CD14-positive monocyte (primary cell): ENCODE measurements around the gene NDUFA13. TPM values are rescaled to one million over a fixed set of nuclear protein-coding genes. Genes with fewer than 3 reads are reported as not detected.

Experiments
- DNase-seq, 3 donors: peaks; one replicate each; pipeline ENCODE4 v3.0.0-alpha.2; 2011 to 2022
- H2AFZ ChIP-seq: 2 replicates; pipeline ENCODE4 v1.6.0; 2012; ENCODE audit warnings: mild to moderate bottlenecking, low read depth, low read length, inconsistent platforms; ENCODE audit not compliant: insufficient read depth, poor library complexity, severe bottlenecking
- H3K27ac ChIP-seq, 2 donors: 1 replicate in 1 of 2; 2 replicates in 1 of 2; pipeline ENCODE4 v1.5.1; 2012 to 2013; ENCODE audit warnings: low read length in 2 of 2, control low read depth in 1 of 2, inconsistent platforms in 1 of 2, low read depth in 1 of 2, mild to moderate bottlenecking in 1 of 2
- H3K27me3 ChIP-seq, 2 donors: one replicate each; pipeline versions ENCODE4 v1.6.0 to v1.6.1; 2011 to 2013; ENCODE audit warnings: low read length in 2 of 2; ENCODE audit not compliant: control insufficient read depth in 2 of 2, insufficient read depth in 2 of 2
- H3K36me3 ChIP-seq, 2 donors: replicated peaks in 1 of 2; 1 replicate in 1 of 2; 2 replicates in 1 of 2; pipeline versions ENCODE4 v1.5.1 to v1.6.1; 2012 to 2013; ENCODE audit warnings: low read length in 2 of 2, control low read depth in 1 of 2, inconsistent platforms in 1 of 2, mild to moderate bottlenecking in 1 of 2; ENCODE audit not compliant: insufficient read depth in 2 of 2, control insufficient read depth in 1 of 2
- H3K4me1 ChIP-seq, 2 donors: 1 replicate in 1 of 2; 2 replicates in 1 of 2; pipeline versions ENCODE4 v1.5.1 to v1.6.1; 2012 to 2013; ENCODE audit warnings: low read length in 2 of 2, control low read depth in 1 of 2, inconsistent platforms in 1 of 2, mild to moderate bottlenecking in 1 of 2, moderate library complexity in 1 of 2; ENCODE audit not compliant: insufficient read depth in 2 of 2, control insufficient read depth in 1 of 2
- H3K4me2 ChIP-seq: replicated peaks from 2 replicates; pipeline ENCODE3; 2012; ENCODE audit warnings: low read length, moderate library complexity, mild to moderate bottlenecking; ENCODE audit not compliant: poor library complexity, severe bottlenecking; ENCODE audit errors: extremely low read depth
- H3K4me3 ChIP-seq, 3 experiments: fragments of 200-600 bp in 1 of 3; sonication (generic) in 1 of 3; replicated peaks in 1 of 3; 1 replicate in 2 of 3; 2 replicates in 1 of 3; pipeline ENCODE4 v1.5.1; 2011 to 2013; ENCODE audit warnings: low read length in 3 of 3, mild to moderate bottlenecking in 3 of 3, control low read depth in 2 of 3, low read depth in 2 of 3, inconsistent platforms in 1 of 3, moderate library complexity in 1 of 3
- H3K79me2 ChIP-seq: 2 replicates; pipeline ENCODE4 v1.6.0; 2012; ENCODE audit warnings: mild to moderate bottlenecking, control low read depth, inconsistent platforms, low read length, moderate library complexity; ENCODE audit not compliant: insufficient read depth
- H3K9ac ChIP-seq: 2 replicates; pipeline ENCODE4 v1.6.0; 2017; ENCODE audit warnings: low read length, mild to moderate bottlenecking; ENCODE audit not compliant: insufficient read depth, poor library complexity, severe bottlenecking
- H3K9me3 ChIP-seq, 2 donors: replicated peaks in 1 of 2; 1 replicate in 1 of 2; 2 replicates in 1 of 2; pipeline versions ENCODE4 v1.5.1 to v1.6.1; 2012 to 2013; ENCODE audit warnings: low read length in 2 of 2, control low read depth in 1 of 2; ENCODE audit not compliant: control insufficient read depth in 1 of 2, insufficient read depth in 1 of 2
- H4K20me1 ChIP-seq: 2 replicates; pipeline ENCODE4 v1.6.0; 2012; ENCODE audit warnings: mild to moderate bottlenecking, low read length, control low read depth, moderate library complexity; ENCODE audit not compliant: insufficient read depth
- H3K27ac Mint-ChIP-seq, 7 donors: one replicate each; pipeline ENCODE4 v1.8.0; 2020; ENCODE audit warnings: mild to moderate bottlenecking in 7 of 7, mixed read lengths in 7 of 7, moderate library complexity in 6 of 7, inconsistent platforms in 2 of 7
- H3K27me3 Mint-ChIP-seq, 3 donors: one replicate each; pipeline ENCODE4 v1.8.0; 2021 to 2022; ENCODE audit warnings: low read depth in 3 of 3, mild to moderate bottlenecking in 3 of 3, mixed read lengths in 3 of 3, moderate library complexity in 3 of 3, inconsistent platforms in 1 of 3
- H3K36me3 Mint-ChIP-seq, 2 donors: one replicate each; pipeline ENCODE4 v1.8.0; 2020; ENCODE audit warnings: mixed read lengths in 2 of 2, inconsistent platforms in 1 of 2, mild to moderate bottlenecking in 1 of 2
- H3K4me1 Mint-ChIP-seq: one replicate; pipeline ENCODE4 v1.8.0; 2020; ENCODE audit warnings: mild to moderate bottlenecking, mixed read lengths
- H3K4me3 Mint-ChIP-seq, 2 donors: one replicate each; pipeline ENCODE4 v1.8.0; 2020; ENCODE audit warnings: mild to moderate bottlenecking in 2 of 2, mixed read lengths in 2 of 2, moderate library complexity in 1 of 2
- H3K9me3 Mint-ChIP-seq, 7 donors: one replicate each; pipeline ENCODE4 v1.8.0; 2020 to 2022; ENCODE audit warnings: mixed read lengths in 7 of 7, mild to moderate bottlenecking in 6 of 7, moderate library complexity in 6 of 7, inconsistent platforms in 2 of 7
- WGBS: methylation state at CpG from one replicate; pipeline ENCODE4 v1.1.5; 2013; ENCODE audit warnings: missing lambda C conversion rate; ENCODE audit not compliant: insufficient coverage; 5-methylcytosine and 5-hydroxymethylcytosine counted together
- intact Hi-C, 2 donors: fragments of 100-400 bp; cut with micrococcal nuclease; formaldehyde crosslinking; loops; one replicate each; pipeline versions ENCODE4 v1.15.0 to v1.15.1; 2023
- polyA plus RNA-seq, 3 donors: library from polyadenylated mRNA; depleted of rRNA in 1 of 3; unstranded in 2 of 3; stranded (reverse) in 1 of 3; fragments of 300-500 nt in 2 of 3; fragments of >200 nt in 1 of 3; fragmentation: Illumina TruSeq in 2 of 3; gene quantifications; 1 replicate in 2 of 3; 2 replicates in 1 of 3; pipeline ENCODE4 v1.2.3, GENCODE V29; 2012 to 2021
- TF ChIP-seq, protein P1 (sequence below): fragments of 200-600 bp; IDR thresholded peaks from one replicate; pipeline ENCODE4 v1.8.0; 2022; ENCODE audit warnings: antibody characterized with exemption, mild to moderate bottlenecking

NDUFA13 gene
- polyA plus RNA-seq, 3 donors, result 86.7 to 433 (median 361) TPM

DNA sequence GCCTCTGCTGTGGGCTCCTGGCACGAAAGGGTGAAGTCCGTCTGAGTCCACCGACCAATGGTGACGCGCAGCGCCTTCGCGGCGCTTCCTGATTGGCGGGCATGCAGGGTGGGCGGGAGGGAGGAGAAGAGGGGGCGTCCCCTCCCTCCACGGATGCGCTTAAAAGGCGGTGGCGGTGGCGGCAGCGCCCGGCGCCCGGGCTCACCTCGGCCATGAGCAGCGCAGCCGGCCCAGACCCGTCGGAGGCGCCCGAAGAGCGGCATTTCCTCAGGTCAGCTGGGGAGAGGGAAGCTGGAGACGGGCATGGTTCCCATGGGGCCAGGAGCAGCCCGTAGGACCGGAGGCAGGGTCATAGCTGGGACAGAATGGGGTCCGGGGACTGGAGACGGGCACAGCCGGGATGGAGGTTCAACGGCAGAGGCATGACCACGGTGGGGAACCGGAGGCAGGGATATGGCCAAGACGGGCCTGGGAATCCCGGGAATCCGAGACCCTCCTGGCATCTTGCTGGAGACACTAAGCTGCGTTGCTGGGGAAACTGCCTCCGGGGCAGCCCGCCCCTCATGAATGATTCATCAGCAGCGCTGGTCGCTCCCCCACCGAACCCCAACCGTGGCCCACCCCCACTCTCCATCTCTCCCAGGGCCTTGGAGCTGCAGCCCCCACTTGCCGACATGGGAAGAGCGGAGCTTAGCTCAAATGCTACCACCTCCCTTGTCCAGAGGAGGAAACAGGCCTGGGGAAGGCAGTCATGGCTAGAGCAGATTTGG, 12.9 kb downstream of the NDUFA13 start, which contains the start of gene YJEFN3:
TSS of gene YJEFN3 (plus strand) at position 191 of the 770 bp plus-strand sequence. CDS start at position 213, 22 bp downstream.
- H3K4me3 Mint-ChIP-seq, result no peak within 1 kb of the TSS
- no peak within 1 kb of the TSS for H3K4me3 ChIP-seq
- H3K27ac Mint-ChIP-seq, result peak within 1 kb of the TSS in 4 of 7 donors; percentile 15 to 77 (median 62)
- H3K4me1 ChIP-seq, result peaks cover 0 to 3% of the 10 kb centered on the region in 2 donors
- H3K27ac ChIP-seq, result no peak within 1 kb of the TSS
- no peaks in the 10 kb centered on the region for H3K9me3 Mint-ChIP-seq
- peaks cover 39 to 66% of the 10 kb centered on the region in 2 donors for H3K36me3 Mint-ChIP-seq
- H3K27me3 Mint-ChIP-seq, result peaks cover 1 to 2% (median 2%) of the 10 kb centered on the region in 3 donors
- TF ChIP-seq, protein P1, sequence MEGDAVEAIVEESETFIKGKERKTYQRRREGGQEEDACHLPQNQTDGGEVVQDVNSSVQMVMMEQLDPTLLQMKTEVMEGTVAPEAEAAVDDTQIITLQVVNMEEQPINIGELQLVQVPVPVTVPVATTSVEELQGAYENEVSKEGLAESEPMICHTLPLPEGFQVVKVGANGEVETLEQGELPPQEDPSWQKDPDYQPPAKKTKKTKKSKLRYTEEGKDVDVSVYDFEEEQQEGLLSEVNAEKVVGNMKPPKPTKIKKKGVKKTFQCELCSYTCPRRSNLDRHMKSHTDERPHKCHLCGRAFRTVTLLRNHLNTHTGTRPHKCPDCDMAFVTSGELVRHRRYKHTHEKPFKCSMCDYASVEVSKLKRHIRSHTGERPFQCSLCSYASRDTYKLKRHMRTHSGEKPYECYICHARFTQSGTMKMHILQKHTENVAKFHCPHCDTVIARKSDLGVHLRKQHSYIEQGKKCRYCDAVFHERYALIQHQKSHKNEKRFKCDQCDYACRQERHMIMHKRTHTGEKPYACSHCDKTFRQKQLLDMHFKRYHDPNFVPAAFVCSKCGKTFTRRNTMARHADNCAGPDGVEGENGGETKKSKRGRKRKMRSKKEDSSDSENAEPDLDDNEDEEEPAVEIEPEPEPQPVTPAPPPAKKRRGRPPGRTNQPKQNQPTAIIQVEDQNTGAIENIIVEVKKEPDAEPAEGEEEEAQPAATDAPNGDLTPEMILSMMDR, result no peak
- peaks cover 35% of the 10 kb centered on the region for H4K20me1 ChIP-seq
- peaks cover 46 to 55% of the 10 kb centered on the region in 2 donors for H3K36me3 ChIP-seq
- no peaks in the 10 kb centered on the region for H3K9me3 ChIP-seq
- H3K27me3 ChIP-seq, result no peaks in the 10 kb centered on the region
- 92% methylated on average over 45 of the region's 50 CpGs for WGBS
- intact Hi-C loops, result no loop called here
- no peak for DNase-seq
- peaks cover 10% of the 10 kb centered on the region for H3K79me2 ChIP-seq
- H3K4me1 Mint-ChIP-seq, result peaks cover 3% of the 10 kb centered on the region
- no peak within 1 kb of the TSS for H2AFZ ChIP-seq
- no peak within 1 kb of the TSS for H3K9ac ChIP-seq
- H3K4me2 ChIP-seq, result no peak within 1 kb of the TSS

DNA sequence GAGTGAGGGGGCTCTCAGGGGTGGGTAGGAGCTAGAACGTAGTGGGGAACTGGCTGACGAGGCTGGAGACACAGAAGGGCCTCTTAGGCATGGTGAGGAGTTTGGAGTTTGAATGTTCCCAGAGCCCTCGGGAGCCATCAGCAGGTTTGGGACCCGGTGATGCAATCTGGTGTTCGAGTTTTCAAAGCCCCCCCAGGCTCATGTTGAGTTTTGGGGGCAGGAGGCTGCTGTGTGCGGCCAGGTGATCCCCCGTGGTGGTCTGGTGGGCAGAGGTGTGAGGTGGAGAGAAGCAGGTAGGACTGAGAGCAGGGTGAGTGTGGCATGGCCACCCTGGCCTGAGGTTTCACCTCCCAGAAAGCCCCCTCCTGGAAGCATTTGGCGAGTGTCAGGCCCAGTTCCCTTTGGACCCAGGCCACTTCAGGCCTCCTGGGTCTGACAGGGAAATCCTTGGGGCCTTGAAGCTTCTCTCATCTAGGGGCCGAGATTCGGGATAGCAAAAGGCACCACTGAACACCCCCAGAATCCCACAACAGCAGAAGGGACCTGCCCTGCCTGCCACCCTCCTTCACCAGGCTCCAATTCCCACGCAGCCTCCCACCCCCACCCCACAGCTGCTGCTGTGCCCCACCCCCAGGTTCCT, 13.9 kb downstream of the NDUFA13 start:
- Histone ChIP-seq H4K20me1 (peaks cover 25% of the 10 kb centered on the region), H3K4me3 (no peak overlapping the region), H2AFZ (no peak overlapping the region), H3K36me3 (peaks cover 39 to 45% of the 10 kb centered on the region in 2 donors), H3K9me3 (no peaks in the 10 kb centered on the region), H3K27ac (no peak overlapping the region), H3K4me2 (no peak overlapping the region), H3K4me1 (peaks cover 0 to 3% of the 10 kb centered on the region in 2 donors), H3K9ac (no peak overlapping the region), H3K27me3 (no peaks in the 10 kb centered on the region), H3K79me2 (peaks cover 1% of the 10 kb centered on the region)
- TF ChIP-seq, protein P1, result no peak
- Mint-ChIP-seq H3K27ac (peak overlapping the region in 3 of 7 donors; percentile 15 to 57 (median 25)), H3K27me3 (peaks cover 1 to 5% (median 2%) of the 10 kb centered on the region in 3 donors), H3K4me1 (peaks cover 3% of the 10 kb centered on the region), H3K9me3 (no peaks in the 10 kb centered on the region), H3K36me3 (peaks cover 34 to 56% of the 10 kb centered on the region in 2 donors), H3K4me3 (no peak overlapping the region)
- intact Hi-C loops, result loop anchor here in 1 of 2 donors (5.0 to 10.0 kb wide), 2 partner anchors 245 to 427 kb away; no protein-coding TSS in a partner anchor
- DNase-seq, result no peak
- WGBS, result 88% methylated on average over 11 of the region's 11 CpGs
